Measurements from ENCODE around the gene RFXANK. TPM values are rescaled to one million over a fixed set of nuclear protein-coding genes. Genes with fewer than 3 reads are reported as not detected.

The RFXANK gene
- total RNA-seq, 1 experiment from 2014 or later, result 81.8 TPM

DNA sequence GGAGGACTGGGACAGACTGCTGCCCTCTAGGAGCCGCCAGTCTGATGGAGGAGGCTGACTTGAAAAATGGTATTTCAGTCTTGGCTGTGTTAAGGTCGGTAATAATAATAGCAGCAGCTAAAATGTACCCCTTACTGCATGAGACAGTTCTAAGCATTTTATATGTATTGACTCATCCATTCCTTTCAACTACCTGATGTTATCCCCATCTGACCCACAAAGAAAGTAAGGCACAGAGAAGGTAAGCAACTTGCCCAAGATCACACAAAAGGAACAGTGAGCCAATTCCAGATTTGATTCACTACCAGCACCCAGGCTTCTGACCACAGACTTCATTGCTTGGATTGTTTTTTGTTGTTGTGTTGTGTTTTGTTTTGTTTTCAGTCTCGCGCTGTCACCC is 23.7 kb downstream of the RFXANK start:
- no peak overlapping the region for H3K4me3 Mint-ChIP-seq
- peaks cover 86% of the 10 kb centered on the region for H3K27me3 Mint-ChIP-seq (ENCODE audit: low read depth)
- no peak overlapping the region for H3K27ac ChIP-seq (ENCODE audit: insufficient read length, low read depth, low read length)
- no peak overlapping the region for H2AK5ac ChIP-seq (ENCODE audit: insufficient read length, low read length)
- no peak overlapping the region for H3K4me2 ChIP-seq (ENCODE audit: insufficient read depth, insufficient read length, low read length)
- H3K79me1 ChIP-seq (ENCODE audit: insufficient read depth, low read depth, low read length, poor library complexity, severe bottlenecking), result no peaks in the 10 kb centered on the region
- H2BK5ac ChIP-seq (ENCODE audit: insufficient read length, low read length), result no peak overlapping the region
- no peaks in the 10 kb centered on the region for H4K20me1 ChIP-seq (ENCODE audit: control insufficient read depth, insufficient read depth, insufficient read length)
- no peak overlapping the region for H4K5ac ChIP-seq (ENCODE audit: insufficient read length, low read depth, low read length)
- no peak overlapping the region for H3K27ac Mint-ChIP-seq
- no peak overlapping the region for H2BK12ac ChIP-seq (ENCODE audit: insufficient read length, low read depth, low read length)
- H3K23me2 ChIP-seq (ENCODE audit: insufficient read length, low read depth, low read length, poor library complexity, severe bottlenecking), result peaks cover 11% of the 10 kb centered on the region
- no peak overlapping the region for H3T11ph ChIP-seq (ENCODE audit: low read length)
- H3K36me3 Mint-ChIP-seq (ENCODE audit: insufficient read depth in 1 of 3, low read depth in 3 of 3), result no peaks in the 10 kb centered on the region
- peaks cover 0 to 4% of the 10 kb centered on the region in 2 experiments; a peak in 2 of 5 replicates for H3K9me3 Mint-ChIP-seq
- no peaks in the 10 kb centered on the region for H3K79me2 ChIP-seq (ENCODE audit: insufficient read depth, low read length)
- H2BK20ac ChIP-seq (ENCODE audit: low read depth, low read length, poor library complexity, severe bottlenecking), result no peak overlapping the region
- no peak overlapping the region for H4K91ac ChIP-seq (ENCODE audit: insufficient read length, low read depth, low read length)
- no peak overlapping the region for H3K18ac ChIP-seq (ENCODE audit: insufficient read length, low read depth, low read length)
- H4K8ac ChIP-seq (replicated peaks; ENCODE audit: insufficient read length, low read depth, low read length), result no peak overlapping the region
- H3K56ac ChIP-seq (ENCODE audit: insufficient read length, low read depth, low read length), result no peak overlapping the region
- peaks cover 3% of the 10 kb centered on the region; the same call in 1 of the 2 replicates for H3K4me1 ChIP-seq (ENCODE audit: insufficient read depth, low read length)
- H3K14ac ChIP-seq (ENCODE audit: insufficient read depth, low read length), result no peak overlapping the region
- WGBS (ENCODE audit: extremely low coverage, insufficient read length, low lambda C conversion rate), result no CpG with 5 or more reads among the region's 4 CpGs
- no peak overlapping the region for H3K4ac ChIP-seq (ENCODE audit: low read depth, low read length)
- no peak overlapping the region for H3K23ac ChIP-seq (ENCODE audit: insufficient read length, low read depth, low read length)
- H3K9ac ChIP-seq (ENCODE audit: extremely low read depth, insufficient read length, low read length), result no peak overlapping the region
- H2BK15ac ChIP-seq (ENCODE audit: low read depth, low read length), result no peak overlapping the region
- no peak for DNase-seq
- no peak overlapping the region for H2BK120ac ChIP-seq (ENCODE audit: low read depth, low read length, poor library complexity, severe bottlenecking)
- no peak overlapping the region for H2AFZ ChIP-seq (ENCODE audit: low read length)
- TF ChIP-seq, protein P1, sequence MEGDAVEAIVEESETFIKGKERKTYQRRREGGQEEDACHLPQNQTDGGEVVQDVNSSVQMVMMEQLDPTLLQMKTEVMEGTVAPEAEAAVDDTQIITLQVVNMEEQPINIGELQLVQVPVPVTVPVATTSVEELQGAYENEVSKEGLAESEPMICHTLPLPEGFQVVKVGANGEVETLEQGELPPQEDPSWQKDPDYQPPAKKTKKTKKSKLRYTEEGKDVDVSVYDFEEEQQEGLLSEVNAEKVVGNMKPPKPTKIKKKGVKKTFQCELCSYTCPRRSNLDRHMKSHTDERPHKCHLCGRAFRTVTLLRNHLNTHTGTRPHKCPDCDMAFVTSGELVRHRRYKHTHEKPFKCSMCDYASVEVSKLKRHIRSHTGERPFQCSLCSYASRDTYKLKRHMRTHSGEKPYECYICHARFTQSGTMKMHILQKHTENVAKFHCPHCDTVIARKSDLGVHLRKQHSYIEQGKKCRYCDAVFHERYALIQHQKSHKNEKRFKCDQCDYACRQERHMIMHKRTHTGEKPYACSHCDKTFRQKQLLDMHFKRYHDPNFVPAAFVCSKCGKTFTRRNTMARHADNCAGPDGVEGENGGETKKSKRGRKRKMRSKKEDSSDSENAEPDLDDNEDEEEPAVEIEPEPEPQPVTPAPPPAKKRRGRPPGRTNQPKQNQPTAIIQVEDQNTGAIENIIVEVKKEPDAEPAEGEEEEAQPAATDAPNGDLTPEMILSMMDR (conservative IDR thresholded peaks at IDR 0.05), result no peak
- H3K9me3 ChIP-seq (ENCODE audit: control insufficient read depth, low read depth, low read length), result no peaks in the 10 kb centered on the region
- H3K27me3 ChIP-seq (ENCODE audit: insufficient read depth, low read length), result peaks cover 30% of the 10 kb centered on the region
- peaks cover 6 to 27% of the 10 kb centered on the region in 2 experiments for H3K4me1 Mint-ChIP-seq
